ENCODE results near the gene AP5B1.
"Not testable (repeated sequence)": the region's sequence is repeated elsewhere in the genome, so short reads cannot be mapped to it uniquely, and the experiment has no call there.

AP5B1 gene

DNA sequence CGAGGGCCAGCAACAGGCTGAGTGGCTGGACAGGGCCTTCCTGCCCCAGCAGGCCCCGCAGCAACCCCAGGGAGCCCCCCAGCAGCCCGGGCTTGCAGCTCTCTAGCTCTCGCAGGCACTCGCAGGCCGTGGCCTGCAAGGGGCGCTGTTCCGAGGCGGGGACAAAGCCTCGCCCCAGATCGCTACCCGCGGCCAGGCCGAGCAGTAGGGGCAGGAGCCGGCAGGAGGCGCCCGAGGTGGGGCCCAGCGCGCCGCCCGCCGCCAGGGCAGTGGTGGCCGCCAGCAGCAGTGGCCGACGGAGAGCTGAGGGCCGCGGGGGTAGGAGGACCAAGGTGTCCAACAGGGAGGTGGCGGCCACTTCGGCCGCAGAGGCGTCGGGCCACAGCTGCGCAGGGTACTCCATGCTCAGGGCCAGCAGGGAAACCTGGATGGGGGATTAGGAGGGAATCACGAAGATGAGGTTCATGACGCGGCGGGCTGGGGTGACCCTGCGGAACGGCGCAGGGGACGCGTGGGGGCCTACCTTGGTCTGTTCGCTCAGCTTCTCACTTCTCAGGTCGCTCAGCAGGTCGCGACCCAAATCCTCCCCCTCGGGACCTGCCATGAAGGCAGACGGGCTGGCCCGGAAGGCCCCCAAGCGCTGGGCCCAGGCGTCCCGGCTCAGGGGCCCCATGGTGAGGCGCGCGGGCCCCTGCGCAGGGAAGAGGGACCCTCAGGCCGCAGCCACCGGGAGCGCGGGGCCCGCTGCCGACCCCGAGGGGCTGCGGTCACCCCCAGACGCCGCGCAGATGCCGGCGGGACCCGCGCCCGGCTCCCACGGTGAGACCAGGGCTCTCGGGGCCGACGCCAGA lies 632 bp downstream of the AP5B1 start:
- Mint-ChIP-seq H3K9me3 (no peaks in the 10 kb centered on the region), H3K27ac (peak overlapping the region; percentile 96 to 97), H3K27me3 (peaks cover 28% of the 10 kb centered on the region), H3K4me3 (peak overlapping the region; percentile 94 to 96), H3K4me1 (peaks cover 61% of the 10 kb centered on the region)
- DNase-seq = peak; percentile 90 to 92
- ATAC-seq = peak; percentile 83

DNA sequence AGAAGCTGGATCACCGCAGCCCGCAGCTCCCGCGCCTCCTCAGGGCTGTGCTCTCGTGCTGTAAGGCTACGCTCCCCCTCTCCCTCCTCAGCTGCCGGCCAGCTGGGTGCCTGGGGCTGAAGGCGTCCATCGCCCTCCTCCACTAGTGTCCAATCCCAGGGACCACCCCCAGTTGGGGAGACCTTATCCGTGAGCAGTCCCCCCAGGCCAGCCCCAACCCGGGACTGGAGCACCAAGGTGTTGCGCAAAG lies 1.2 kb downstream of the AP5B1 start:
- Mint-ChIP-seq H3K9me3 (no peaks in the 10 kb centered on the region), H3K4me3 (peak overlapping the region; percentile 94 to 96), H3K27ac (peak overlapping the region; percentile 96 to 97), H3K27me3 (peaks cover 23% of the 10 kb centered on the region), H3K4me1 (peaks cover 60% of the 10 kb centered on the region)
- no peak for DNase-seq
- no peak for ATAC-seq

- peaks cover 62% of the 10 kb centered on the region for H3K4me1 Mint-ChIP-seq
- peaks cover 18% of the 10 kb centered on the region for H3K27me3 Mint-ChIP-seq
- H3K27ac Mint-ChIP-seq = peak overlapping the region in 1 of 2 donors; percentile 67
- ATAC-seq (no peak), DNase-seq (no peak)
- H3K9me3 Mint-ChIP-seq = no peaks in the 10 kb centered on the region
- peak overlapping the region; percentile 94 to 96 for H3K4me3 Mint-ChIP-seq
Observed at GRCh38 chr11:65778901-65779668, 1.7 kb downstream of the AP5B1 start.

DNA sequence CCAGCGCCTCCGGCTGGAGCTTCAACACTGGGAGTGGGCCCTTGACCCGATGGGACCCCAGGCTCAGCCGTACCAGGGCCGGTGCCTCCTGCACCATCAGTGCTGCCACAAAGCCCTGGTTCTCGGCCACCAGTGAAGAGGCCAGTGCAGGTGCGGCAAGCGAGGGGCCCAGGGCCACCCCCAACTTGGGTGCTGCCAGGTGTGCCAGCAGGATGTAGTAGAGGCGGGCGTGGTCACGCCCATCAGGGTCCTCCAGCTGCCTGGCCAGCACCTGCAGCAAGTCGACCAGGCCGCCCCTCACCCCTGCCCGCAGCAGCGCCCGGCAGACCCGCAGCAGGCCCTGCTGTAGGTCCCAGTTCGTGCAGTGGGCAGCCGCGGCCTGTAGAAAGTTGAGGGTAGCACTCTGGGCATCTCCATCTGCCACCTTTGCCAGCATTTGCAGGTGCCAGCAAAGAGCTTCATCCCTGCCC lies 2.3 kb downstream of the AP5B1 start:
- DNase-seq = no peak
- Mint-ChIP-seq H3K4me1 (peaks cover 64% of the 10 kb centered on the region), H3K4me3 (peak overlapping the region in 1 of 2 donors; percentile 96), H3K9me3 (no peaks in the 10 kb centered on the region), H3K27ac (no peak overlapping the region), H3K27me3 (peaks cover 11% of the 10 kb centered on the region)
- no peak for ATAC-seq

- Mint-ChIP-seq H3K27me3 (peaks cover 6% of the 10 kb centered on the region), H3K9me3 (no peaks in the 10 kb centered on the region), H3K4me3 (peak overlapping the region in 1 of 2 donors; percentile 53), H3K27ac (no peak overlapping the region), H3K4me1 (peaks cover 60% of the 10 kb centered on the region)
- ATAC-seq = no peak
- DNase-seq = no peak
Observed at GRCh38 chr11:65777821-65778361, 2.9 kb downstream of the AP5B1 start.

DNA sequence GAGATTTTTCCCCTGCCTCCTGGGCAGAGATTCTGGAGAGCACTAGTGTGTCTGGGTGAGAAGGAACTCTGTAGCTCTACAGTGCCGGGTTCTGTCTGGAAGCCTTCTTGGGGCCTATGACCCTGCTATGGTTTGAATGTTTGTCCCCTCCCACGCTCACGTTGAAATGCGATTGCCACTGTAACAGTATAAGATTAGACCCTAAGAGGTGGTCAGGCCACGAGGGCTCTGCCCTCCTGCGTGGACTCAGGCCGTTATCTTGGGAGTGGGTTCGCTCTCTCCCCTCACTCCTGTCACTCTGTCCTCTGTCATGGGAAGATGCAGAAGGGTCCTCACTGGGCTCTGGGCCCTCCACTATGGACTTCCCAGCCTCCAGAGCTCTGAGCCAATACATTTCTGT lies 3.5 kb downstream of the AP5B1 start:
- peak overlapping the region; percentile 40 to 74 for H3K27ac Mint-ChIP-seq
- peaks cover 54% of the 10 kb centered on the region for H3K4me1 Mint-ChIP-seq
- ATAC-seq = no peak
- no peak overlapping the region for H3K4me3 Mint-ChIP-seq
- no peaks in the 10 kb centered on the region for H3K9me3 Mint-ChIP-seq
- no peaks in the 10 kb centered on the region for H3K27me3 Mint-ChIP-seq
- DNase-seq = no peak

GRCh38 chr11:65776710-65777141 lies 4.0 kb downstream of the AP5B1 start:
- Mint-ChIP-seq H3K27ac (peak overlapping the region; percentile 40 to 74), H3K9me3 (no peaks in the 10 kb centered on the region), H3K4me1 (peaks cover 49% of the 10 kb centered on the region), H3K27me3 (no peaks in the 10 kb centered on the region), H3K4me3 (no peak overlapping the region)
- DNase-seq (no peak), ATAC-seq (no peak)

DNA sequence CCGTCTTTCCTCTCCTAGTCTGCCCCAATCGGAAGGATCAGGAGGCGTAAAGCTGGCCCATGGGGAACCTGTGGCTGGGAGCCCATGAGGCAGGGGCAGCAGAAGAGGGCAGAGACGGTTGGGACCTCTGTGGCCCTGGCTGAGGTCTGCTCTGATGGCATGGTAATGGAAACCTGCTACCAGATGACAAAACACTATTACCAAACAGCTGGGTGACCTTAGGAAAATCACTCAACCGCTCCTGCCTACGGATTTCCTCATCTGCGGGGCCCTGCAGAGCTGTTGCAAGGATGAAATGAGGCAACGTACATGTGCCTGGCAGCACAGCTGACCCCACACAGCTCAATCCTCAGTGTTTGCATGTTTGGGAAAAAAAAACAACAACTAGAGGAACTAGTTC lies 4.6 kb downstream of the AP5B1 start:
- Mint-ChIP-seq H3K27me3 (no peaks in the 10 kb centered on the region), H3K27ac (peak overlapping the region in 1 of 2 donors; percentile 90), H3K4me1 (peaks cover 49% of the 10 kb centered on the region), H3K4me3 (peak overlapping the region in 1 of 2 donors; percentile 21), H3K9me3 (no peaks in the 10 kb centered on the region)
- ATAC-seq (no peak), DNase-seq (no peak)

DNA sequence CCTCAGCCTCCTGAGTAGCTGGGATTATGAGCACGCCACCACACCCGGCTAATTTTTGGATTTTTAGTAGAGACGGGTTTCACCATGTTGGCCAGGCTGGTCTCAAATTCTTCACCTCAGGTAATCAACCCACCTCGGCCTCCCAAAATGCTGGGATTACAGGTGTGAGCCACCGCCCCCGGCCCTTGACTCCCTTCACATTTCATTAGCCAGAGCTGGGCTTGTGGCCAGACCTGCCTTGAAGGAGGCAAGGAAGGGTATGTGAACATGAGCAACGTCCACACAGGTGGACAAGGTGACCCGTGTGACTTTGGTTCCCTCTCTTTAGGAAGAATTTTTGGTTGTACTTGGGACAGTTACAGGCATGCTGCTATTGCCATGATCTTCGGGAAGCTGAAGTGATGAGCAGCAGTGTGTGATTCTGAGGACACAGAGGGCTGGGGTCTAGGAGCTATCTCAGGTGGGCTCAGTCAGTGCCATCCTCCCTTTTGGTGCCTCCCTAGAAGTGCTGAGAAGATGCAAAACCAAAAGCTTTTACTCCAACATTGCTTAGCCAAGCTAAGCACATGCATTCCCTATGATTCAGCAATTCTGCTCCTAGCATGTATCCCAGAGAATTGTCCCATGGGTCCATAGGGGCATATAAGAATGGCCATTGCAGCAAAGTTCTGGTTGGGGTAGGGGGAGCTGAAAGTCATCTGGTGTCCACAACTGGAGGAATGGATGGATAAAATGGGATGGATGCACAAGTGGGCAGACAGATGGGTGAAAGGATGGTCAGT lies 6.1 kb downstream of the AP5B1 start:
- Mint-ChIP-seq H3K27ac (no peak overlapping the region), H3K9me3 (no peaks in the 10 kb centered on the region), H3K27me3 (no peaks in the 10 kb centered on the region), H3K4me3 (no peak overlapping the region), H3K4me1 (peaks cover 51% of the 10 kb centered on the region)
- DNase-seq (no peak), ATAC-seq (no peak)

DNA sequence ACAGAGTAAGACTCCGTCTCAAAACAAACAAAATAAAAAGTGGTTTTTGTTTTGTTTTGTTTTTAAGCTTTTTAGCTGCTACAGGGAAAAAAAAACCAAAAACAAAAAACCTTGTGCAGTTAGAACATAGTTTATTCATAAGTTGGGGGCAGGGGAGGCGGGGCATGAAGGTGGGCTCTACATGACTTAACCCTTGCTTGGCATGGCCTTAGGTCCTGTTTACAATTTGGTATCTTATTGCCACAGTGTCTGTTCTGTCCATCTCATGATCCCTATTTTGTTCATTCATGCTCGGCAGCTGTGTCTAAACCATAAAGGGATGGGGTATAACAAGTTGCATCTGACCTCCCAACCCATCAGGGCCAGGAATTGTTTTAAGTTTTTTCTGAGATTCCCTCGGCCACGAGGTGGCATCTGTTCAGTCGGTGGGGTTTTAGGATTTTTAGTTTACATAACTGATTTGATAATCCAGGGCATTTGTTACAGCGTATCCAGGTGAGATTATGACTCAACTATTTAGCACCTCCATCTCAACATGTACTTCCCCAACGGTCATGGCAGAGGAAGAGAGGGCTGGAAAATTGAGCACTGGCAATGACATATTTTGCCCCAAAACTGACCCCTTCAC lies 6.9 kb downstream of the AP5B1 start:
- no peaks in the 10 kb centered on the region for H3K9me3 Mint-ChIP-seq

DNA sequence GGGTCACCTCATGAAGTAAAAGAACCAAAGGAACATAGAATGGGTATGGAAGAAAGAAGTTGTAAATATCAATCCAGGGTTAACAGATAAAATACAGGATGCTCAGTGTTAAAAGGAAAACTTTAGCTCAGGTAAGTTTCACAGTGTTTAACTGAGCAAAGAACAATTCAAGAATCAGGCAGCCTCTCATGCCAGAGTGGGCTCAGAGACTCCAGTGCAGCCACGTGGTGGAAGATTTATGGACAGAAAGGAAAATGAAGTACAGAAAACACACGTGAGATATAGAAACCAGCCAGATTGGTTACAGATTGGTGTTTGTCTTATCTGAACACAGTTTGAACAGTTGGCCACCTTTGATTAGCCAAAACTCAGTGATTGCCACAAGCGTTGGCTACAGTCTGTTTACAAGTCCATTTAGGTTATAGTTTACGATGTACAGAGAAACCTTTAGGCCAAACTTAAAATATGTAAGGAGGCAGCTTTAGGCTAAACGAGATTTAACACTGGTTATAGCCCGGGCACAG lies 9.1 kb downstream of the AP5B1 start:
- no peaks in the 10 kb centered on the region for H3K27me3 Mint-ChIP-seq
- ATAC-seq (no peak), DNase-seq (no peak)
- no peaks in the 10 kb centered on the region for H3K9me3 Mint-ChIP-seq
- H3K4me1 Mint-ChIP-seq = peaks cover 30% of the 10 kb centered on the region
- no peak overlapping the region for H3K4me3 Mint-ChIP-seq
- H3K27ac Mint-ChIP-seq = no peak overlapping the region

More for the DNA sequence above, 6.9 kb downstream of the AP5B1 start:
- Mint-ChIP-seq H3K27me3 (no peaks in the 10 kb centered on the region), H3K4me1 (peaks cover 46% of the 10 kb centered on the region), H3K27ac (no peak overlapping the region), H3K4me3 (no peak overlapping the region)
- ATAC-seq (no peak), DNase-seq (no peak)

- Mint-ChIP-seq H3K27ac (no peak overlapping the region), H3K9me3 (no peaks in the 10 kb centered on the region), H3K4me1 (peaks cover 24% of the 10 kb centered on the region), H3K4me3 (no peak overlapping the region), H3K27me3 (no peaks in the 10 kb centered on the region)
- DNase-seq (no peak), ATAC-seq (no peak)
Observed at GRCh38 chr11:65770951-65771567, 9.7 kb downstream of the AP5B1 start.

GRCh38 chr11:65767806-65768205 lies 13.0 kb downstream of the AP5B1 start:
- not testable (repeated sequence) for H3K9me3 Mint-ChIP-seq, ATAC-seq

GRCh38 chr11:65767406-65767805 lies 13.4 kb downstream of the AP5B1 start:
- no peak overlapping the region for H3K27ac Mint-ChIP-seq
- no peak overlapping the region for H3K4me3 Mint-ChIP-seq
- H3K4me1 Mint-ChIP-seq = peaks cover 8% of the 10 kb centered on the region
- no peaks in the 10 kb centered on the region for H3K27me3 Mint-ChIP-seq
- DNase-seq = no peak
- no peaks in the 10 kb centered on the region for H3K9me3 Mint-ChIP-seq
- no peak for ATAC-seq

More at GRCh38 chr11:65767806-65768205, 13.0 kb downstream of the AP5B1 start:
- not testable (repeated sequence) for DNase-seq, H3K4me1 Mint-ChIP-seq, H3K27me3 Mint-ChIP-seq, H3K27ac Mint-ChIP-seq, H3K4me3 Mint-ChIP-seq
